ENCODE data around the gene NCOA3.

DNA sequence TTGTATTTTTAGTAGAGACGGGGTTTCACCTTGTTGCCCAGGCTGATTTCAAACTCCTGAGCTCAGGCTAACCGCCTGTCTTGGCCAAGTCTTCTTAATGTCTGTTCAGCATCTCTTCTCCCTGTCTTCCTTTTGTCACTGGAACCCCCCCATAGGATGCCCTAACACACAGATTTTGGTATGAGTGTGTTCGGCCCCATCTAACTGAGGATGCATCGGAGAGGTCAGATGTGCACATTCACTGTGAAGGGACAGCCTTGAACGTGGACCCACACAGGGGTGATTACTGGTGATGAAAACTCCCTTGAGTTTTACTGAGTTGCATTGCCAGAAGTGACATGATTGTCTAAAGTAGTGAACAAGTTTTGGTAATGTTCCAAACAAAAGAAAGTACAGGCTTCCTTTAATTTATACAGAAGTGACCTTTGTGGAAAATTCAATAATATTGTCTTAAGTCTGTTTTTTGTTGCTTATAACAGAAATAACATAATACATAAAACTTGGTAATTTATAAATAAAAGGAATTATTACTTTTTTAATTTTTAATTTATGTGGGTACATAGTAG is 40.5 kb upstream of the NCOA3 start:
- TF ChIP-seq, protein P1, sequence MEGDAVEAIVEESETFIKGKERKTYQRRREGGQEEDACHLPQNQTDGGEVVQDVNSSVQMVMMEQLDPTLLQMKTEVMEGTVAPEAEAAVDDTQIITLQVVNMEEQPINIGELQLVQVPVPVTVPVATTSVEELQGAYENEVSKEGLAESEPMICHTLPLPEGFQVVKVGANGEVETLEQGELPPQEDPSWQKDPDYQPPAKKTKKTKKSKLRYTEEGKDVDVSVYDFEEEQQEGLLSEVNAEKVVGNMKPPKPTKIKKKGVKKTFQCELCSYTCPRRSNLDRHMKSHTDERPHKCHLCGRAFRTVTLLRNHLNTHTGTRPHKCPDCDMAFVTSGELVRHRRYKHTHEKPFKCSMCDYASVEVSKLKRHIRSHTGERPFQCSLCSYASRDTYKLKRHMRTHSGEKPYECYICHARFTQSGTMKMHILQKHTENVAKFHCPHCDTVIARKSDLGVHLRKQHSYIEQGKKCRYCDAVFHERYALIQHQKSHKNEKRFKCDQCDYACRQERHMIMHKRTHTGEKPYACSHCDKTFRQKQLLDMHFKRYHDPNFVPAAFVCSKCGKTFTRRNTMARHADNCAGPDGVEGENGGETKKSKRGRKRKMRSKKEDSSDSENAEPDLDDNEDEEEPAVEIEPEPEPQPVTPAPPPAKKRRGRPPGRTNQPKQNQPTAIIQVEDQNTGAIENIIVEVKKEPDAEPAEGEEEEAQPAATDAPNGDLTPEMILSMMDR (IDR thresholded peaks at IDR 0.05), result no peak
- no peak for TF ChIP-seq POLR2A (IDR thresholded peaks at IDR 0.05)

Data from adrenal gland (tissue), 5 donors.